GM12873 (cell line): ENCODE results near the gene NRGN.
A peak's percentile ranks its signal among the peaks of the same experiment; 100 is the strongest.

ENCODE experiments used
- TF ChIP-seq, protein P1 (sequence below): IDR thresholded peaks from 2 replicates; pipeline ENCODE4 v1.5.1; 2012; ENCODE audit warnings: low read depth, mild to moderate bottlenecking, moderate library complexity, low read length, control low read depth; ENCODE audit not compliant: insufficient read depth; ENCODE audit errors: missing control alignments

NRGN gene

GRCh38 chr11:124754309-124754708 lies 14.6 kb downstream of the NRGN start:
- TF ChIP-seq, protein P1, sequence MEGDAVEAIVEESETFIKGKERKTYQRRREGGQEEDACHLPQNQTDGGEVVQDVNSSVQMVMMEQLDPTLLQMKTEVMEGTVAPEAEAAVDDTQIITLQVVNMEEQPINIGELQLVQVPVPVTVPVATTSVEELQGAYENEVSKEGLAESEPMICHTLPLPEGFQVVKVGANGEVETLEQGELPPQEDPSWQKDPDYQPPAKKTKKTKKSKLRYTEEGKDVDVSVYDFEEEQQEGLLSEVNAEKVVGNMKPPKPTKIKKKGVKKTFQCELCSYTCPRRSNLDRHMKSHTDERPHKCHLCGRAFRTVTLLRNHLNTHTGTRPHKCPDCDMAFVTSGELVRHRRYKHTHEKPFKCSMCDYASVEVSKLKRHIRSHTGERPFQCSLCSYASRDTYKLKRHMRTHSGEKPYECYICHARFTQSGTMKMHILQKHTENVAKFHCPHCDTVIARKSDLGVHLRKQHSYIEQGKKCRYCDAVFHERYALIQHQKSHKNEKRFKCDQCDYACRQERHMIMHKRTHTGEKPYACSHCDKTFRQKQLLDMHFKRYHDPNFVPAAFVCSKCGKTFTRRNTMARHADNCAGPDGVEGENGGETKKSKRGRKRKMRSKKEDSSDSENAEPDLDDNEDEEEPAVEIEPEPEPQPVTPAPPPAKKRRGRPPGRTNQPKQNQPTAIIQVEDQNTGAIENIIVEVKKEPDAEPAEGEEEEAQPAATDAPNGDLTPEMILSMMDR: no peak

GRCh38 chr11:124754710-124755109 lies 15.0 kb downstream of the NRGN start:
- TF ChIP-seq, protein P1: no peak

DNA sequence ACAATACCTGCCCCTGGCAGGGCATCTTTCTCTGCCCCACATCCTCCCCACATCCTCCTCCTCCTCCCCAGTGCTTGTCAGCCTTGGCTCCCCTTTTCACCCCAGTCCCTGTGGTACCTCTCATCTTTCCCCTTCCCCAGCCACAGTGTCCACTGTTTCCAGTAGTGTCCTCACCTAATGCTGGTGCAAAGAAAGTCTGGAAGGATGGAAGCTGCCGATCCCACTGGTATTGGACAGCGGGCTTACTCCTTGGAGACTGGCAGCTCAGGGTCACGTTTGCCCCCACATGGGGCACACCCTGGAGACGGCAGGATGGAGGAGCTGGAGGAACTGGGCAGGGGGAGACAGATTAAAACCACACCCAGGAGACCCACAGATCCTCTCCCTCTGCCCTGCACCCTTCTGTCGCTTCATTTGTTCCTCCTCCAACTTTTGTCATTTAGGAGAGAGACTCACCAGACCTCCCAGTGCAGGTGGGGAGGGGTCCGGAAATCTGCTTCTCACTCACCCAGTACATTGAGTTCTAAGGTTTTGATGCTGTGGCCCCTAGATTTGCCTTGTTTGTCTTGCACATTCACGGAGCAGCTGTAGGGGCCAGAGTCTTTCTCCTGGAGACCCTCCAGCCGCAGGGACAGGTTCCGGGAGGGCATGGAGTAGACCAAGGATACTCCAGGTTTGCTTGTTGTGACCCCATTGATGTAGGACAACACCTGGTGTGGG lies 16.5 kb downstream of the NRGN start:
- TF ChIP-seq, protein P1: no peak

DNA sequence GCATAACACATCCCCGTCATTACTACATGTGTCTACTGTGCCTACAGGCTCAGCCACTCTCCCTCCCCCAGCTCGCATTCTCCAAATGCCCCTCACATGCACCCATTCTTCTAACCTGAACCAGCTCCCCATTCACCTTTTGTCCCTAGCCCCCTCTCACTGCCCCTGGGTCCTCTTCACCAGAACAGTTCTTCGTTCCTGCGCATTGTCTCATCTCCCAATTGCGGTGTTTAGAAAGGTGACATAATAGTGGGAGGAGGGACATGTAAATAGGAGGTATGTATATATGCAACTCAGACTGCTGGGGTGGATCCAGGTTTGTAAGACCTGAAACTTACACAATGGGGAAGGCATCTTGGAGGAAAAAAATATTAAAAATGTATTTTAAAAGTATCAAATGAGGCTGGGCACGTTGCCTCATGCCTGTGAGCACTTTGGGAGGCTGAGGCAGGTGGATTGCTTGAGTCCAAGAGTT lies 17.0 kb downstream of the NRGN start:
- TF ChIP-seq, protein P1: no peak

DNA sequence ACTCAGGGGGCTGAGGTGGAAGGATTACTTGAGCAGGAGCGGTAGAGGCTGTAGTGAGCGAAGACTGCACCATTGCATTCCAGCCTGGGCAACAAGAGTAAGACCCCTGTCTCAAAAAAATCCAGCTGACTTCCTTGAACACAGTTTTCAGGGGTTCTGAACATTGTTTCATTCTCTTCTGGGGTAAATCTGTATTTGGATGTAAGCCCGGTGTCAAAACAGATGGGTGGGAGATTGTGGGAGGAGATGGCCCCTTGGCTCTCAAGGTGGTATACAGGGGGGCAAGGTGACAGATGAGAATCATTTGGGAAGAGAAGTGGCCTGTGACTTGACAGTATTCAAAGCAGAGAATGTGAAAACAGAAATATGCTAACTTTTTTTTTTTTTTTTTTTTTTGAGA lies 17.6 kb downstream of the NRGN start:
- TF ChIP-seq, protein P1: no peak

DNA sequence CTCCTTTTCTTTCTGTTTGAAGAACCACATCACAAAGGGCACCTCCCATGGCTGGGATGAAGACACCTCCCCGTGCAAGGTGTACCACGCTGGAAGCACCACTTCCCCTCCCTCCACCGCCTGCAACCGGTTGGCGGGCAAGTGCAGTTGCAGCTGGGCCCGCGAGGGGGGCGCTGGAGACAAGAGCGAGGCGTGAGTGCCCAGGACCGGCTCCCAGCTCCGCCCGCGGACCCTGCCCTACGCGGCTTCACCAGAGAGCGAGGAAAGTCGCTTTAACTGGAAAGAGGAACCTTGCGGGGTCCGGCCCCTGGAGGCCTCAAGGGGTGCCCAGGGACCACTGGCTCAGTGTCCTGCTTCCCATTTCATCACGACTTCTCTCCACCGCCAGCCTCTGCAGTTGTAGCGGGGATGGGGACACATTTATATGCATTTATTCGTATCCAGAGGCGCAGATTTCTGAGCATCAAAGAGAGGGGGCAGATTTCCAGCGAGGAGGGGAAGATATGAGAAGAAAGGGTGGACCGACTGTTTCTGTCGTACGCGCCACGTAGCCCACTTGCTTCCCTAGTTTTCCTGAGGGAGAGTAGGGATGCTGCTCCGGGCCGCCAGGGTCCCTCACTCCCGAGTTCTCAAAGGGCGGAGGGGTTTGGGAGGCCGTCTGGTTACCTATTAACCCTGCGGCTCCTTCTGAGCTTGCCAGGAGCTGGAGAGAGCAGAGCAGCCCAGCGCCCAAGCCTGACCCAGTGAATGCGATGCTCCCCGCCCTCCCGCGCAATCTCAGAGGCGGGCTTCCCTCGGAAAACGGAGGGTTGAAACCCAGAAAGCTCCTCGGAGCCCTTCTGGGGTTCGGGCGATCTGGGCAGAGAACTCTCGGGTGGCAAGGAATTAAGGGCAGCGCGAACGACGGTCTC lies 18.9 kb downstream of the NRGN start:
- TF ChIP-seq, protein P1: peak; percentile 85
